GM19438 (cell line): ENCODE data around the gene UBE4A.

Source experiments
- ATAC-seq: cut with Tn5 transposase; IDR thresholded peaks from one replicate; pipeline ENCODE4 v1.9.1; 2021; ENCODE audit warnings: low read depth; ENCODE audit not compliant: unreplicated experiment

Gene UBE4A

GRCh38 chr11:118435893-118436624, 76.7 kb downstream of the UBE4A start, which contains the start of gene KMT2A:
Gene KMT2A (plus strand): TSS chr11:118436492. CDS start chr11:118436513, 21 bp downstream.
- ATAC-seq, result peak; percentile 38

GRCh38 chr11:118436639-118437207, 77.3 kb downstream of the UBE4A start:
- peak; percentile 14 for ATAC-seq

- ATAC-seq, result no peak
Observed at GRCh38 chr11:118437208-118438125, 78.1 kb downstream of the UBE4A start.

- ATAC-seq, result no peak
Observed at GRCh38 chr11:118438314-118438931, 79.0 kb downstream of the UBE4A start.

- no peak for ATAC-seq
Observed at GRCh38 chr11:118439646-118440045, 80.2 kb downstream of the UBE4A start.

GRCh38 chr11:118441770-118442275, 82.4 kb downstream of the UBE4A start:
- ATAC-seq, result no peak

- no peak for ATAC-seq
Observed at GRCh38 chr11:118442301-118442700, 82.9 kb downstream of the UBE4A start.

GRCh38 chr11:118442908-118443589, 83.6 kb downstream of the UBE4A start:
- ATAC-seq, result no peak

GRCh38 chr11:118443590-118444218, 84.3 kb downstream of the UBE4A start:
- no peak for ATAC-seq

- no peak for ATAC-seq
Observed at GRCh38 chr11:118447423-118447822, 88.0 kb downstream of the UBE4A start.

- peak; percentile 88 for ATAC-seq
Observed at GRCh38 chr11:118448294-118448693, 88.9 kb downstream of the UBE4A start.
